Parathyroid adenoma (tissue), 2 donors: ENCODE measurements around the gene DNAAF5.

ENCODE experiments used
- H2AFZ ChIP-seq: fragments of 300-600 bp; sonication (generic); one replicate; pipeline ENCODE4 v1.7.0; 2017; ENCODE audit warnings: antibody characterized with exemption, mild to moderate bottlenecking
- H3K27ac ChIP-seq: fragments of 300-600 bp; sonication (generic); one replicate; pipeline ENCODE4 v1.7.0; 2017
- H3K27me3 ChIP-seq: fragments of 300-600 bp; sonication (generic); one replicate; pipeline ENCODE4 v1.7.0; 2017; ENCODE audit warnings: low read length; ENCODE audit not compliant: control insufficient read depth, insufficient read depth
- H3K36me3 ChIP-seq: fragments of 300-600 bp; sonication (generic); one replicate; pipeline ENCODE4 v1.7.0; 2017; ENCODE audit warnings: low read length; ENCODE audit not compliant: control insufficient read depth, insufficient read depth
- H3K4me1 ChIP-seq: fragments of 300-600 bp; sonication (generic); one replicate; pipeline ENCODE4 v1.7.0; 2017; ENCODE audit warnings: control low read depth
- H3K4me2 ChIP-seq: fragments of 300-600 bp; sonication (generic); one replicate; pipeline ENCODE4 v1.7.0; 2017; ENCODE audit warnings: low read length
- H3K4me3 ChIP-seq: fragments of 300-600 bp; sonication (generic); one replicate; pipeline ENCODE4 v1.7.0; 2017; ENCODE audit warnings: low read depth, low read length
- H3K79me2 ChIP-seq: fragments of 300-600 bp; sonication (generic); one replicate; pipeline ENCODE4 v1.7.0; 2017; ENCODE audit warnings: control low read depth
- H3K9ac ChIP-seq: fragments of 300-600 bp; sonication (generic); one replicate; pipeline ENCODE4 v1.7.0; 2017; ENCODE audit warnings: mild to moderate bottlenecking
- H3K9me3 ChIP-seq: fragments of 300-600 bp; sonication (generic); one replicate; pipeline ENCODE4 v1.7.0; 2017; ENCODE audit warnings: low read length; ENCODE audit not compliant: control insufficient read depth
- CTCF ChIP-seq: fragments of 300-600 bp; sonication (generic); IDR thresholded peaks from one replicate; pipeline ENCODE4 v1.7.0; 2017; ENCODE audit warnings: antibody characterized with exemption, mild to moderate bottlenecking
- donor health status: primary hyperparathyroidism.

The DNAAF5 gene

GRCh38 chr7:727104-727805, 756 bp downstream of the DNAAF5 start, which contains the start of gene PRKAR1B:
Gene PRKAR1B, minus strand, starts transcription at chr7:727281. Its CDS starts 15,776 bp downstream, at chr7:711505.
- H3K79me2 ChIP-seq, result peaks cover 5% of the 10 kb centered on the region
- H3K9ac ChIP-seq, result no peak within 1 kb of the TSS
- peaks cover 6% of the 10 kb centered on the region for H3K4me1 ChIP-seq
- peak within 1 kb of the TSS; percentile 66 for H3K4me2 ChIP-seq
- no peak for TF ChIP-seq CTCF
- peak within 1 kb of the TSS; percentile 45 for H3K27ac ChIP-seq
- peak within 1 kb of the TSS; percentile 59 for H3K4me3 ChIP-seq
- no peaks in the 10 kb centered on the region for H3K36me3 ChIP-seq
- H3K27me3 ChIP-seq, result no peaks in the 10 kb centered on the region
- no peaks in the 10 kb centered on the region for H3K9me3 ChIP-seq
- H2AFZ ChIP-seq, result peak within 1 kb of the TSS; percentile 85

GRCh38 chr7:727806-728460, 1.4 kb downstream of the DNAAF5 start:
- TF ChIP-seq CTCF, result no peak
- no peak overlapping the region for H3K9ac ChIP-seq
- peaks cover 6% of the 10 kb centered on the region for H3K4me1 ChIP-seq
- peaks cover 6% of the 10 kb centered on the region for H3K79me2 ChIP-seq
- H3K36me3 ChIP-seq, result no peaks in the 10 kb centered on the region
- no peak overlapping the region for H3K4me2 ChIP-seq
- H3K27ac ChIP-seq, result no peak overlapping the region
- no peaks in the 10 kb centered on the region for H3K27me3 ChIP-seq
- H3K9me3 ChIP-seq, result no peaks in the 10 kb centered on the region
- H3K4me3 ChIP-seq, result no peak overlapping the region
- H2AFZ ChIP-seq, result no peak overlapping the region

GRCh38 chr7:728602-729001, 2.1 kb downstream of the DNAAF5 start:
- Histone ChIP-seq H3K27me3 (no peaks in the 10 kb centered on the region), H3K9ac (no peak overlapping the region), H3K9me3 (no peaks in the 10 kb centered on the region), H3K4me3 (no peak overlapping the region), H3K4me2 (no peak overlapping the region), H3K36me3 (no peaks in the 10 kb centered on the region), H3K4me1 (peaks cover 6% of the 10 kb centered on the region), H3K27ac (no peak overlapping the region), H2AFZ (no peak overlapping the region), H3K79me2 (peaks cover 7% of the 10 kb centered on the region)
- TF ChIP-seq CTCF, result no peak

- Histone ChIP-seq H3K4me1 (peaks cover 6% of the 10 kb centered on the region), H3K27ac (no peak overlapping the region)
These were observed 2.9 kb downstream of the DNAAF5 start for GRCh38 chr7:729140-730000.

More at GRCh38 chr7:729140-730000, 2.9 kb downstream of the DNAAF5 start:
- no peak for TF ChIP-seq CTCF
- Histone ChIP-seq H2AFZ (no peak overlapping the region), H3K4me2 (no peak overlapping the region), H3K36me3 (no peaks in the 10 kb centered on the region), H3K9me3 (no peaks in the 10 kb centered on the region), H3K27me3 (no peaks in the 10 kb centered on the region), H3K9ac (no peak overlapping the region), H3K79me2 (peaks cover 13% of the 10 kb centered on the region), H3K4me3 (no peak overlapping the region)
